ENCODE results near the gene CRB1. TPM values are rescaled to one million over a fixed set of nuclear protein-coding genes. Genes with fewer than 3 reads are reported as not detected.

CRB1 gene
- total RNA-seq, 2 donors from 2014 or later, result 0.17 TPM; not detected in 1

GRCh38 chr1:197362871-197363270, 94.8 kb downstream of the CRB1 start:
- no peak for TF ChIP-seq CTCF (IDR thresholded peaks at IDR 0.05)
- Histone ChIP-seq H3K9me3 (no peaks in the 10 kb centered on the region), H3K4me3 (no peak overlapping the region), H3K27me3 (no peaks in the 10 kb centered on the region), H3K4me1 (no peaks in the 10 kb centered on the region), H3K9ac (ENCODE audit: low read depth in 2 of 2, low read length in 2 of 2) (no peak overlapping the region), H3K36me3 (no peaks in the 10 kb centered on the region), H3K27ac (no peak overlapping the region)
- intact Hi-C loops (cut with DNase I), result no loop called here
- DNase-seq, result no peak

- H3K36me3 ChIP-seq, result no peaks in the 10 kb centered on the region
- no peak overlapping the region for H3K27ac ChIP-seq
- no peaks in the 10 kb centered on the region for H3K9me3 ChIP-seq
- H3K9ac ChIP-seq (ENCODE audit: low read depth in 2 of 2, low read length in 2 of 2), result no peak overlapping the region
- no peaks in the 10 kb centered on the region for H3K4me1 ChIP-seq
- no peaks in the 10 kb centered on the region for H3K27me3 ChIP-seq
- intact Hi-C loops (cut with DNase I), result no loop called here
- no peak overlapping the region for H3K4me3 ChIP-seq
- TF ChIP-seq CTCF (IDR thresholded peaks at IDR 0.05), result no peak
- DNase-seq, result no peak
Measured at GRCh38 chr1:197363855-197364254, 95.8 kb downstream of the CRB1 start.

GRCh38 chr1:197366996-197367395, 98.9 kb downstream of the CRB1 start:
- no peaks in the 10 kb centered on the region for H3K27me3 ChIP-seq
- no peak for DNase-seq
- no peak for TF ChIP-seq CTCF (IDR thresholded peaks at IDR 0.05)
- intact Hi-C loops (cut with DNase I), result no loop called here
- H3K36me3 ChIP-seq, result no peaks in the 10 kb centered on the region
- no peak overlapping the region for H3K9ac ChIP-seq (ENCODE audit: low read depth in 2 of 2, low read length in 2 of 2)
- no peak overlapping the region for H3K4me3 ChIP-seq
- H3K9me3 ChIP-seq, result no peaks in the 10 kb centered on the region
- H3K4me1 ChIP-seq, result no peaks in the 10 kb centered on the region
- H3K27ac ChIP-seq, result no peak overlapping the region

- Histone ChIP-seq H3K9ac (ENCODE audit: low read depth in 2 of 2, low read length in 2 of 2) (no peak overlapping the region), H3K27ac (no peak overlapping the region), H3K4me1 (no peaks in the 10 kb centered on the region), H3K9me3 (no peaks in the 10 kb centered on the region), H3K4me3 (no peak overlapping the region), H3K27me3 (no peaks in the 10 kb centered on the region), H3K36me3 (no peaks in the 10 kb centered on the region)
- no peak for TF ChIP-seq CTCF (IDR thresholded peaks at IDR 0.05)
- no peak for DNase-seq
- intact Hi-C loops (cut with DNase I), result no loop called here
Measured at GRCh38 chr1:197367627-197368026, 99.6 kb downstream of the CRB1 start.

GRCh38 chr1:197374428-197374827, 106.4 kb downstream of the CRB1 start:
- DNase-seq, result no peak
- Histone ChIP-seq H3K36me3 (no peaks in the 10 kb centered on the region), H3K9me3 (no peaks in the 10 kb centered on the region), H3K27ac (no peak overlapping the region), H3K4me3 (no peak overlapping the region), H3K27me3 (no peaks in the 10 kb centered on the region), H3K4me1 (no peaks in the 10 kb centered on the region), H3K9ac (ENCODE audit: low read depth in 2 of 2, low read length in 2 of 2) (no peak overlapping the region)
- no peak for TF ChIP-seq CTCF (IDR thresholded peaks at IDR 0.05)
- intact Hi-C loops (cut with DNase I), result no loop called here

GRCh38 chr1:197384471-197384870, 116.4 kb downstream of the CRB1 start:
- Histone ChIP-seq H3K27ac (no peak overlapping the region), H3K4me1 (no peaks in the 10 kb centered on the region), H3K9me3 (no peaks in the 10 kb centered on the region), H3K4me3 (no peak overlapping the region), H3K9ac (ENCODE audit: low read depth in 2 of 2, low read length in 2 of 2) (no peak overlapping the region), H3K36me3 (no peaks in the 10 kb centered on the region), H3K27me3 (no peaks in the 10 kb centered on the region)
- no peak for TF ChIP-seq CTCF (IDR thresholded peaks at IDR 0.05)
- intact Hi-C loops (cut with DNase I), result no loop called here
- DNase-seq, result no peak
